COR-L47 (cell line): Measurements from ENCODE around the gene ZNF177.

ENCODE experiments used
- DNase-seq: peaks from one replicate; lab custom pipeline; 2025; lab: John Stamatoyannopoulos, UW

ZNF177 gene

DNA sequence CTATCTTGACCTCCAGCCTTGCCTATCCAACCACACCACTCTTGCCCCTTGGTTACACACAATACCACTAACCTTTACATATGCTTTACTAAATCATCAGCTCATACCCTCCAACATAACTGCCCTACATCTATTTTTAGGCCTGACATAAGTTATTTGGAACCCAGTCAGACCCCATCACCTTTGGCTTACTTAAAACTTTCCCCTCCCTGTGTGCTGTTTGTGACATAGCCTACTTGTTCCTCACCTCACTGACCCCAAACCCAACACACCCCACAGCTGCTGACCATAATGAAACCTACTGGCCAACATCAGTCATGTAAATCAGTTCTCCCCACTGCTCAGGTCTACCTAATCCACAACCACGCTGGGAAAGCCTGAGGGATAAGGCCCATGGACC is 67.6 kb downstream of the ZNF177 start:
- DNase-seq = no peak

DNA sequence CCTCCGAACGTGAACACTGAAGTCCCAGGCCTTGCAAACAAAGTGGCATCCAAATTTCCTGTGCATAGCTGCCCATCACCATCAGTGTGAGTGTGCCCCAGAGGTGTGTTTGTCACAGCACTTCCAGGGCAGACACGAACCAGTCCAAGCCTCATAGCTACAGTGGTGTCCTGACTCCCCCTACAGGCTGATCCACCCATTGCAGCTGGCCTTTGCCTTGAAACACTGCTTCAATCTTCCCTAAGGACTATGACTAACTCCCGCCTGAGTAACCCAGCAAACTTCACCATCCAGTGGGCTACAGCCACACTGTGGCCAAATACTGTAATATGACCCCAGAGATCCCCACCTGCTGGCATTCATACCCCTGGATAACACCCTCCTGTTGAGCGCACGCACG is 68.7 kb downstream of the ZNF177 start:
- no peak for DNase-seq
